ENCODE measurements around the gene SEC23A.
"Not testable (repeated sequence)": the region's sequence is repeated elsewhere in the genome, so short reads cannot be mapped to it uniquely, and the experiment has no call there.

GRCh38 chr14:39143226-39143625, 40.2 kb upstream of the SEC23A start:
- TF ChIP-seq ZFP41 (tag by site-specific recombination; IDR thresholded peaks at IDR 0.05; ENCODE audit: borderline replicate concordance); ZNF670 (tag by site-specific recombination; IDR thresholded peaks at IDR 0.05; ENCODE audit: low read depth); ZNF623 (tag by site-specific recombination; IDR thresholded peaks at IDR 0.05); CTCF (tag by site-specific recombination; IDR thresholded peaks at IDR 0.05); ZSCAN18 (tag by site-specific recombination; IDR thresholded peaks at IDR 0.05): not testable (repeated sequence)
- TF ChIP-seq, protein P1, sequence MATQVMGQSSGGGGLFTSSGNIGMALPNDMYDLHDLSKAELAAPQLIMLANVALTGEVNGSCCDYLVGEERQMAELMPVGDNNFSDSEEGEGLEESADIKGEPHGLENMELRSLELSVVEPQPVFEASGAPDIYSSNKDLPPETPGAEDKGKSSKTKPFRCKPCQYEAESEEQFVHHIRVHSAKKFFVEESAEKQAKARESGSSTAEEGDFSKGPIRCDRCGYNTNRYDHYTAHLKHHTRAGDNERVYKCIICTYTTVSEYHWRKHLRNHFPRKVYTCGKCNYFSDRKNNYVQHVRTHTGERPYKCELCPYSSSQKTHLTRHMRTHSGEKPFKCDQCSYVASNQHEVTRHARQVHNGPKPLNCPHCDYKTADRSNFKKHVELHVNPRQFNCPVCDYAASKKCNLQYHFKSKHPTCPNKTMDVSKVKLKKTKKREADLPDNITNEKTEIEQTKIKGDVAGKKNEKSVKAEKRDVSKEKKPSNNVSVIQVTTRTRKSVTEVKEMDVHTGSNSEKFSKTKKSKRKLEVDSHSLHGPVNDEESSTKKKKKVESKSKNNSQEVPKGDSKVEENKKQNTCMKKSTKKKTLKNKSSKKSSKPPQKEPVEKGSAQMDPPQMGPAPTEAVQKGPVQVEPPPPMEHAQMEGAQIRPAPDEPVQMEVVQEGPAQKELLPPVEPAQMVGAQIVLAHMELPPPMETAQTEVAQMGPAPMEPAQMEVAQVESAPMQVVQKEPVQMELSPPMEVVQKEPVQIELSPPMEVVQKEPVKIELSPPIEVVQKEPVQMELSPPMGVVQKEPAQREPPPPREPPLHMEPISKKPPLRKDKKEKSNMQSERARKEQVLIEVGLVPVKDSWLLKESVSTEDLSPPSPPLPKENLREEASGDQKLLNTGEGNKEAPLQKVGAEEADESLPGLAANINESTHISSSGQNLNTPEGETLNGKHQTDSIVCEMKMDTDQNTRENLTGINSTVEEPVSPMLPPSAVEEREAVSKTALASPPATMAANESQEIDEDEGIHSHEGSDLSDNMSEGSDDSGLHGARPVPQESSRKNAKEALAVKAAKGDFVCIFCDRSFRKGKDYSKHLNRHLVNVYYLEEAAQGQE (tag by site-specific recombination; IDR thresholded peaks at IDR 0.05) = not testable (repeated sequence)
- TF ChIP-seq, protein P2, sequence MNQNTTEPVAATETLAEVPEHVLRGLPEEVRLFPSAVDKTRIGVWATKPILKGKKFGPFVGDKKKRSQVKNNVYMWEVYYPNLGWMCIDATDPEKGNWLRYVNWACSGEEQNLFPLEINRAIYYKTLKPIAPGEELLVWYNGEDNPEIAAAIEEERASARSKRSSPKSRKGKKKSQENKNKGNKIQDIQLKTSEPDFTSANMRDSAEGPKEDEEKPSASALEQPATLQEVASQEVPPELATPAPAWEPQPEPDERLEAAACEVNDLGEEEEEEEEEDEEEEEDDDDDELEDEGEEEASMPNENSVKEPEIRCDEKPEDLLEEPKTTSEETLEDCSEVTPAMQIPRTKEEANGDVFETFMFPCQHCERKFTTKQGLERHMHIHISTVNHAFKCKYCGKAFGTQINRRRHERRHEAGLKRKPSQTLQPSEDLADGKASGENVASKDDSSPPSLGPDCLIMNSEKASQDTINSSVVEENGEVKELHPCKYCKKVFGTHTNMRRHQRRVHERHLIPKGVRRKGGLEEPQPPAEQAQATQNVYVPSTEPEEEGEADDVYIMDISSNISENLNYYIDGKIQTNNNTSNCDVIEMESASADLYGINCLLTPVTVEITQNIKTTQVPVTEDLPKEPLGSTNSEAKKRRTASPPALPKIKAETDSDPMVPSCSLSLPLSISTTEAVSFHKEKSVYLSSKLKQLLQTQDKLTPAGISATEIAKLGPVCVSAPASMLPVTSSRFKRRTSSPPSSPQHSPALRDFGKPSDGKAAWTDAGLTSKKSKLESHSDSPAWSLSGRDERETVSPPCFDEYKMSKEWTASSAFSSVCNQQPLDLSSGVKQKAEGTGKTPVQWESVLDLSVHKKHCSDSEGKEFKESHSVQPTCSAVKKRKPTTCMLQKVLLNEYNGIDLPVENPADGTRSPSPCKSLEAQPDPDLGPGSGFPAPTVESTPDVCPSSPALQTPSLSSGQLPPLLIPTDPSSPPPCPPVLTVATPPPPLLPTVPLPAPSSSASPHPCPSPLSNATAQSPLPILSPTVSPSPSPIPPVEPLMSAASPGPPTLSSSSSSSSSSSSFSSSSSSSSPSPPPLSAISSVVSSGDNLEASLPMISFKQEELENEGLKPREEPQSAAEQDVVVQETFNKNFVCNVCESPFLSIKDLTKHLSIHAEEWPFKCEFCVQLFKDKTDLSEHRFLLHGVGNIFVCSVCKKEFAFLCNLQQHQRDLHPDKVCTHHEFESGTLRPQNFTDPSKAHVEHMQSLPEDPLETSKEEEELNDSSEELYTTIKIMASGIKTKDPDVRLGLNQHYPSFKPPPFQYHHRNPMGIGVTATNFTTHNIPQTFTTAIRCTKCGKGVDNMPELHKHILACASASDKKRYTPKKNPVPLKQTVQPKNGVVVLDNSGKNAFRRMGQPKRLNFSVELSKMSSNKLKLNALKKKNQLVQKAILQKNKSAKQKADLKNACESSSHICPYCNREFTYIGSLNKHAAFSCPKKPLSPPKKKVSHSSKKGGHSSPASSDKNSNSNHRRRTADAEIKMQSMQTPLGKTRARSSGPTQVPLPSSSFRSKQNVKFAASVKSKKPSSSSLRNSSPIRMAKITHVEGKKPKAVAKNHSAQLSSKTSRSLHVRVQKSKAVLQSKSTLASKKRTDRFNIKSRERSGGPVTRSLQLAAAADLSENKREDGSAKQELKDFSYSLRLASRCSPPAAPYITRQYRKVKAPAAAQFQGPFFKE (tag by site-specific recombination; IDR thresholded peaks at IDR 0.05; ENCODE audit: borderline replicate concordance) = not testable (repeated sequence)

Measured in HEK293 (cell line).